NCI-H510A (cell line): ENCODE measurements around the gene NBPF1.
"Not testable (repeated sequence)": the region's sequence is repeated elsewhere in the genome, so short reads cannot be mapped to it uniquely, and the experiment has no call there.

Experiments used
- DNase-seq: peaks from one replicate; lab custom pipeline; 2025; lab: John Stamatoyannopoulos, UW

Gene NBPF1

GRCh38 chr1:16621681-16622315, 8.4 kb upstream of the NBPF1 start:
- not testable (repeated sequence) for DNase-seq

- DNase-seq, result no peak
These were observed 7.9 kb upstream of the NBPF1 start for GRCh38 chr1:16621300-16621658.

GRCh38 chr1:16619803-16620501, 6.6 kb upstream of the NBPF1 start:
- not testable (repeated sequence) for DNase-seq

GRCh38 chr1:16618719-16619118, 5.4 kb upstream of the NBPF1 start:
- no peak for DNase-seq

- DNase-seq, result no peak
These were observed 4.6 kb upstream of the NBPF1 start for GRCh38 chr1:16617778-16618580.

GRCh38 chr1:16617114-16617631, 3.8 kb upstream of the NBPF1 start:
- no peak for DNase-seq

GRCh38 chr1:16615253-16616252, 2.2 kb upstream of the NBPF1 start:
- DNase-seq, result no peak

- DNase-seq, result no peak
These were observed 1.2 kb upstream of the NBPF1 start for GRCh38 chr1:16614361-16615252.

GRCh38 chr1:16612332-16613172, 812 bp downstream of the NBPF1 start:
- DNase-seq, result no peak

- not testable (repeated sequence) for DNase-seq
These were observed 1.4 kb downstream of the NBPF1 start for GRCh38 chr1:16611981-16612331.

GRCh38 chr1:16611164-16611563, 2.2 kb downstream of the NBPF1 start:
- DNase-seq, result not testable (repeated sequence)

- not testable (repeated sequence) for DNase-seq
These were observed 2.8 kb downstream of the NBPF1 start for GRCh38 chr1:16610553-16610952.

GRCh38 chr1:16609761-16610160, 3.6 kb downstream of the NBPF1 start:
- DNase-seq, result not testable (repeated sequence)

- DNase-seq, result no peak
These were observed 4.4 kb downstream of the NBPF1 start for GRCh38 chr1:16608838-16609560.

GRCh38 chr1:16607853-16608815, 5.2 kb downstream of the NBPF1 start:
- not testable (repeated sequence) for DNase-seq

GRCh38 chr1:16607433-16607851, 5.9 kb downstream of the NBPF1 start:
- no peak for DNase-seq

GRCh38 chr1:16606666-16607432, 6.5 kb downstream of the NBPF1 start:
- not testable (repeated sequence) for DNase-seq
